Esophagus squamous epithelium (tissue), 4 donors: ENCODE measurements around the gene KLF11.

ENCODE experiments used
- POLR2A ChIP-seq, 4 donors: fragments of 450-650 bp; IDR thresholded peaks; one replicate each; pipeline ENCODE4 v1.6.1; 2017; ENCODE audit warnings: antibody characterized with exemption in 4 of 4, mild to moderate bottlenecking in 4 of 4, moderate library complexity in 3 of 4
- TF ChIP-seq, protein P1 (sequence below), 6 experiments: fragments of 450-650 bp in 4 of 6; fragments of 200-600 bp in 2 of 6; sonication (generic) in 2 of 6; IDR thresholded peaks; one replicate each; pipeline ENCODE4 v1.5.1; 2016 to 2019; ENCODE audit warnings: antibody characterized with exemption in 6 of 6, mild to moderate bottlenecking in 4 of 6, moderate library complexity in 4 of 6

DNA sequence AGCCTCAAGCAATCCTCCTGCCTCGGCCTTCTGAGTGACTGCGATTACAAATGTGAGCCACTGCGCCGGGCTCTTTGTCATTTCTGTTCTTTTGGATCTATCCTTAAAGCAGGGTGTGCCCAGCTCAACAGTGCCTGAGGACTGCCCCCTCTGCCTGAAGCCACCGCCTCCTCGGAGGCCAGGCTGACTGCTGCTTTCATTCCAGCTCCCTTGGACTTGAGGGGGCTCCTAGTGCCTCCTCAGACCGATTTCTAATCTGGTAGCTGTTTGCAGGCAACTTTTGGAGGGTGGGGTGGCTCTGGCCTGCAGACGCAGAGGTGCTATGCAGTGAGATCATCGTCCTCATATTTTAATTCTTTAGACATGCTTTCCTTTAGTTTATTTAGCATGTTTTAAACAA is 35.9 kb upstream of the KLF11 start:
- TF ChIP-seq, protein P1, sequence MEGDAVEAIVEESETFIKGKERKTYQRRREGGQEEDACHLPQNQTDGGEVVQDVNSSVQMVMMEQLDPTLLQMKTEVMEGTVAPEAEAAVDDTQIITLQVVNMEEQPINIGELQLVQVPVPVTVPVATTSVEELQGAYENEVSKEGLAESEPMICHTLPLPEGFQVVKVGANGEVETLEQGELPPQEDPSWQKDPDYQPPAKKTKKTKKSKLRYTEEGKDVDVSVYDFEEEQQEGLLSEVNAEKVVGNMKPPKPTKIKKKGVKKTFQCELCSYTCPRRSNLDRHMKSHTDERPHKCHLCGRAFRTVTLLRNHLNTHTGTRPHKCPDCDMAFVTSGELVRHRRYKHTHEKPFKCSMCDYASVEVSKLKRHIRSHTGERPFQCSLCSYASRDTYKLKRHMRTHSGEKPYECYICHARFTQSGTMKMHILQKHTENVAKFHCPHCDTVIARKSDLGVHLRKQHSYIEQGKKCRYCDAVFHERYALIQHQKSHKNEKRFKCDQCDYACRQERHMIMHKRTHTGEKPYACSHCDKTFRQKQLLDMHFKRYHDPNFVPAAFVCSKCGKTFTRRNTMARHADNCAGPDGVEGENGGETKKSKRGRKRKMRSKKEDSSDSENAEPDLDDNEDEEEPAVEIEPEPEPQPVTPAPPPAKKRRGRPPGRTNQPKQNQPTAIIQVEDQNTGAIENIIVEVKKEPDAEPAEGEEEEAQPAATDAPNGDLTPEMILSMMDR (IDR thresholded peaks at IDR 0.05): no peak
- no peak for TF ChIP-seq POLR2A (IDR thresholded peaks at IDR 0.05)
